ENCODE measurements around the gene REL. TPM values are rescaled to one million over a fixed set of nuclear protein-coding genes. Genes with fewer than 3 reads are reported as not detected.

Gene REL
- total RNA-seq, 1 donor, result 7.3 TPM

DNA sequence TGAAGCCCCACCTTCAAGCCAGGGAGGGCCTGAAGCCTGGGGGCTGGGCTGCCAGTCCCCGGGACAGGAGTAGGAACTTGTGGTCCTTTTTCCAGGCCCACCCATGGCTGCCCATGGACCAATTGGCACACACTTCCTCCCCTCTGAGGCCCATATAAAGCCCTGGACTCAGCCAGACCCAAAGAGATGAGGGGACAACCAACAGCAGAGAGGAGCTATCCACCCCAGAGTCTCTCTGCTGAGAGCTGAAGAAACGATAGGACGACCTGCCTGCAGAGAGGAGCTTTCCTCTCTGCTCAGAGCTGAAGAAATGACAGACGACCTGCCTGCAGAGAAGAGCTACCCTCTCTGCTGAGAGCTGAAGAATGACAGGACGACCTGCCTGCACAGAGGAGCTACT is 92.3 kb downstream of the REL start:
- TF ChIP-seq, protein P1, sequence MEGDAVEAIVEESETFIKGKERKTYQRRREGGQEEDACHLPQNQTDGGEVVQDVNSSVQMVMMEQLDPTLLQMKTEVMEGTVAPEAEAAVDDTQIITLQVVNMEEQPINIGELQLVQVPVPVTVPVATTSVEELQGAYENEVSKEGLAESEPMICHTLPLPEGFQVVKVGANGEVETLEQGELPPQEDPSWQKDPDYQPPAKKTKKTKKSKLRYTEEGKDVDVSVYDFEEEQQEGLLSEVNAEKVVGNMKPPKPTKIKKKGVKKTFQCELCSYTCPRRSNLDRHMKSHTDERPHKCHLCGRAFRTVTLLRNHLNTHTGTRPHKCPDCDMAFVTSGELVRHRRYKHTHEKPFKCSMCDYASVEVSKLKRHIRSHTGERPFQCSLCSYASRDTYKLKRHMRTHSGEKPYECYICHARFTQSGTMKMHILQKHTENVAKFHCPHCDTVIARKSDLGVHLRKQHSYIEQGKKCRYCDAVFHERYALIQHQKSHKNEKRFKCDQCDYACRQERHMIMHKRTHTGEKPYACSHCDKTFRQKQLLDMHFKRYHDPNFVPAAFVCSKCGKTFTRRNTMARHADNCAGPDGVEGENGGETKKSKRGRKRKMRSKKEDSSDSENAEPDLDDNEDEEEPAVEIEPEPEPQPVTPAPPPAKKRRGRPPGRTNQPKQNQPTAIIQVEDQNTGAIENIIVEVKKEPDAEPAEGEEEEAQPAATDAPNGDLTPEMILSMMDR (IDR thresholded peaks at IDR 0.05; ENCODE audit: insufficient read depth, low read depth, low read length), result no peak

DNA sequence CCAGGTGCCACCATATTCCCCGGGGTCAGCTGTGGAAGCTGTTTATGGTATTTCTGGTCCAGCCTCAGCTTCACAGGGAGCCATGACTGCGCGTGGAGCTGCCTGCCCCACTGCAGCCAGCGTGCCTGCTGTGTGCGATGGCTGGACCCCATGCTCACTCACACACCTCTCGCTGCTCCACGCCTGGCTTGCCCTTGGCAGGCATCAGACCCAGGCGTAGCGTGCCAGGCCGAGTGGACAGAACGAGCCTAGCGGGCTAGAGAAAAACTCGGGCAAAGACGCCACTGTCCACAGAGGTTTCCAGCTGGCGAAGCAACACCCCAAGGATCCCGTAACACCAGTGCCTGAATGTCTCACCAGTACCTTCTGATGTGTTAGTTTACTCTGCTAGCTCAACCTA is 93.3 kb downstream of the REL start:
- H3K4me3 ChIP-seq (ENCODE audit: low read depth, low read length), result no peak overlapping the region
- DNase-seq (ENCODE audit: low read depth), result no peak
- TF ChIP-seq, protein P1 (IDR thresholded peaks at IDR 0.05; ENCODE audit: insufficient read depth, low read depth, low read length), result no peak

More for the DNA sequence above, 92.3 kb downstream of the REL start:
- DNase-seq (ENCODE audit: low read depth), result no peak
- H3K4me3 ChIP-seq (ENCODE audit: low read depth, low read length), result no peak overlapping the region

Small RNA genes lying within 50 kb of the gene (small RNA-seq; reads per million reads assigned to genes)
- gene RN7SL632P (not detected), gene RNU4-51P (not detected)

Other genes starting within 250 kb of the REL start
- 12.6 and 20.3 TPM in 2 replicates for gene PAPOLG, start 125.3 kb upstream of the REL start, total RNA-seq
- 28.7 and 42.3 TPM in 2 replicates for gene PEX13, start 136.1 kb downstream of the REL start, total RNA-seq
- 4.2 and 7.8 TPM in 2 replicates for gene PUS10, start 136.7 kb downstream of the REL start, total RNA-seq
- gene SANBR, start 184.3 kb downstream of the REL start, total RNA-seq, result 13.2 and 16.0 TPM in 2 replicates

Data from fibroblast of villous mesenchyme (primary cell).